CD4-positive, alpha-beta T cell treated with Interferon alpha-2 for 1 hour (primary cell): ENCODE measurements around the gene PPP3R1.
"Not testable (repeated sequence)": the region's sequence is repeated elsewhere in the genome, so short reads cannot be mapped to it uniquely, and the experiment has no call there.

Experiments used
- DNase-seq, 2 donors: peaks; one replicate each; pipeline ENCODE4 v3.0.0-alpha.2; 2020 to 2022

The PPP3R1 gene

GRCh38 chr2:68185541-68186164 is 66.7 kb downstream of the PPP3R1 start:
- peak; percentile 63 to 65 for DNase-seq

- DNase-seq, result no peak
Observed at GRCh38 chr2:68182902-68183301, 69.4 kb downstream of the PPP3R1 start.

- no peak for DNase-seq
Observed at GRCh38 chr2:68178954-68179627, 73.2 kb downstream of the PPP3R1 start.

GRCh38 chr2:68178432-68178831 is 73.9 kb downstream of the PPP3R1 start:
- DNase-seq, result no peak

GRCh38 chr2:68177541-68177940 is 74.8 kb downstream of the PPP3R1 start:
- DNase-seq, result no peak

- DNase-seq, result no peak
Observed at GRCh38 chr2:68176657-68177056, 75.7 kb downstream of the PPP3R1 start.

GRCh38 chr2:68175210-68175609 is 77.1 kb downstream of the PPP3R1 start:
- DNase-seq, result not testable (repeated sequence)

- DNase-seq, result no peak
Observed at GRCh38 chr2:68172990-68173700, 79.2 kb downstream of the PPP3R1 start.

- no peak for DNase-seq
Observed at GRCh38 chr2:68172521-68172920, 79.8 kb downstream of the PPP3R1 start.

- no peak for DNase-seq
Observed at GRCh38 chr2:68171684-68172083, 80.6 kb downstream of the PPP3R1 start.

- DNase-seq, result no peak
Observed at GRCh38 chr2:68171146-68171545, 81.2 kb downstream of the PPP3R1 start.

GRCh38 chr2:68169308-68169707 is 83.0 kb downstream of the PPP3R1 start:
- no peak for DNase-seq

GRCh38 chr2:68167186-68167585 is 85.1 kb downstream of the PPP3R1 start:
- no peak for DNase-seq

- no peak for DNase-seq
Observed at GRCh38 chr2:68163641-68164040, 88.7 kb downstream of the PPP3R1 start.

- no peak for DNase-seq
Observed at GRCh38 chr2:68158134-68158447, 94.2 kb downstream of the PPP3R1 start.

GRCh38 chr2:68157402-68158133 is 94.8 kb downstream of the PPP3R1 start, which contains the start of gene PNO1:
Gene PNO1 (plus strand): TSS chr2:68157888. CDS start chr2:68157935, 47 bp downstream.
- peak; percentile 95 to 98 for DNase-seq

- DNase-seq, result no peak
Observed at GRCh38 chr2:68157002-68157401, 95.3 kb downstream of the PPP3R1 start.

- no peak for DNase-seq
Observed at GRCh38 chr2:68156419-68156818, 95.9 kb downstream of the PPP3R1 start.

GRCh38 chr2:68155618-68156017 is 96.7 kb downstream of the PPP3R1 start:
- DNase-seq, result no peak

- no peak for DNase-seq
Observed at GRCh38 chr2:68152681-68153347, 99.5 kb downstream of the PPP3R1 start.

- no peak for DNase-seq
Observed at GRCh38 chr2:68151037-68151436, 101.3 kb downstream of the PPP3R1 start.

GRCh38 chr2:68141875-68142274 is 110.5 kb downstream of the PPP3R1 start:
- no peak for DNase-seq
